Activated CD4-positive, alpha-beta memory T cell treated with anti-CD3 and anti-CD28 coated beads, Interleukin-2, amount 10 ng/mL, durations not matched to agents 7 days and 5 days (primary cell): ENCODE data around the gene CCDC192. TPM values are rescaled to one million over a fixed set of nuclear protein-coding genes. Genes with fewer than 3 reads are reported as not detected.
"Not testable (repeated sequence)": the region's sequence is repeated elsewhere in the genome, so short reads cannot be mapped to it uniquely, and the experiment has no call there.

Experiments used
- CTCF ChIA-PET: fragments of 350-600 bp; sonication (Branson Sonifier 250); formaldehyde crosslinking; loops from one replicate; lab custom pipeline; 2021; ENCODE audit warnings: antibody characterized with exemption, inconsistent platforms; lab: Charles Lee
- POLR2A ChIA-PET: fragments of 350-600 bp; sonication (Branson Sonifier 250); formaldehyde crosslinking; loops from one replicate; lab custom pipeline; 2021; ENCODE audit warnings: antibody characterized with exemption; lab: Charles Lee
- DNase-seq: peaks from one replicate; pipeline ENCODE4 v3.0.0-alpha.2; 2020
- H3K27ac Mint-ChIP-seq: one replicate; pipeline ENCODE4 v1.8.0; 2021; ENCODE audit warnings: mild to moderate bottlenecking, mixed read lengths
- H3K27me3 Mint-ChIP-seq: one replicate; pipeline ENCODE4 v1.8.0; 2021; ENCODE audit warnings: mixed read lengths
- H3K36me3 Mint-ChIP-seq: one replicate; pipeline ENCODE4 v1.8.0; 2021; ENCODE audit warnings: low read depth, mixed read lengths
- H3K4me1 Mint-ChIP-seq: one replicate; pipeline ENCODE4 v1.8.0; 2021; ENCODE audit warnings: mixed read lengths
- H3K4me3 Mint-ChIP-seq: one replicate; pipeline ENCODE4 v1.8.0; 2021; ENCODE audit warnings: mild to moderate bottlenecking, mixed read lengths
- H3K9me3 Mint-ChIP-seq: one replicate; pipeline ENCODE4 v1.8.0; 2021; ENCODE audit warnings: mixed read lengths
- total RNA-seq, 2 experiments: library from RNA; stranded (reverse); gene quantifications; one replicate each; pipeline ENCODE4 v1.2.3, GENCODE V29; 2021

The CCDC192 gene
- not detected for total RNA-seq

DNA sequence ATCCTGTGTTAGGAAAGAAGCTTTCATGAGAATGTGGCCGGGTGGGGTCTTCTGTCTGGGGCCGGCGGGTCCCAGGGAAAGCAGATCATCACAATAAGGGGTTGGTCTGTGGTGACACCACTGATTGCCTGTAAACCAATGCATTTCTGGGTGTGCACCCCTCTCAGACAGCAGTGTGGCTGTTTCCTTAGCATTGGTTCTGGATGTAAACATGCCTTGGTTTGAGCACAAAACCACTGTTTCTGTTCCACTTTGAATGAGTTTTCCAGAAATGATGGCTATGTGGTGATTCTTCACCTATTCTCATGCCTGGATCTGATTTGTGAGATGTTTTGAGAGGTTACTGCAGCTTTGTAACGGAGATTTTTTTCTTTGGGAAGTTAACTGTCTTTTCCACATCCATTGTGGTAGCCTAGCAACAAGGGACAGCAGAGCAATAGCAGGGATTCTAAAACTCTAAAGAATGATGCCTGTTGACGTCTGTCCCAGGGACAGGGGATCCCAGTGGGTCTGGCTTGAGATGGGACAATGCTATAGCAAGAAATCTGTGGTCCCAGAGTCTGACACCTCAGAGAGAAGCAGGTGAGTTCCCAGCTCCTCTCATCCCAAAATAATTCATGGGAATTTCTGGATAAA is at the start of gene CCDC192:
TSS of gene CCDC192 (plus strand) at position 466 of the 636 bp plus-strand sequence. CDS start at position 521, 55 bp downstream.
- H3K4me3 Mint-ChIP-seq: no peak within 1 kb of the TSS
- ChIA-PET CTCF (no interaction called here), POLR2A (no interaction called here)
- DNase-seq: no peak
- no peaks in the 10 kb centered on the region for H3K9me3 Mint-ChIP-seq
- peaks cover 5% of the 10 kb centered on the region for H3K4me1 Mint-ChIP-seq
- H3K27ac Mint-ChIP-seq: no peak within 1 kb of the TSS
- no peaks in the 10 kb centered on the region for H3K36me3 Mint-ChIP-seq
- peaks cover 10% of the 10 kb centered on the region for H3K27me3 Mint-ChIP-seq

DNA sequence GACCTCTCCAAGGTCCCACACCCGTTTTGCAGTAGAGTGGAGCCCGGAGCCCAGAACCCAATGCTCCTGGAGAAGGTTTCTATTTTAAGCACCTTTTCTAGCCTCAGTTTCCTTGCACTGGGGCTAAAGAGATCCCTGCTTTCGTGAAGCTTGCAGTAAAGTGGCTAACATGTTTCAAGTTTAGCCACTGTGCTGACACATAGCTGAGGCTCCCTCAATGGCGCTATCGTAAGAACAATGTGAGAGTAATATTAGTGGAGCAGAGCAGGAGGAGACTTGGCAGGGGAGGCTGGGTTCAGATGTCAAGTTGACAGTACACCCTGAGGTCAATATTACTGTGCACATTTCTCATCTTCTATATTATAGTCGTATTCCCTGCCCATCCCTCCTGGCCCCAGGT is 46.4 kb upstream of the CCDC192 start:
- Mint-ChIP-seq H3K36me3 (no peaks in the 10 kb centered on the region), H3K27me3 (peaks cover 14% of the 10 kb centered on the region), H3K9me3 (no peaks in the 10 kb centered on the region), H3K4me3 (no peak overlapping the region), H3K4me1 (no peaks in the 10 kb centered on the region), H3K27ac (no peak overlapping the region)
- CTCF ChIA-PET: no interaction called here
- no peak for DNase-seq
- POLR2A ChIA-PET: no interaction called here

GRCh38 chr5:127660047-127660733 is 43.0 kb upstream of the CCDC192 start:
- no peak for DNase-seq
- H3K36me3 Mint-ChIP-seq: no peaks in the 10 kb centered on the region
- ChIA-PET CTCF (no interaction called here), POLR2A (no interaction called here)
- no peaks in the 10 kb centered on the region for H3K9me3 Mint-ChIP-seq
- no peak overlapping the region for H3K4me3 Mint-ChIP-seq
- no peak overlapping the region for H3K27ac Mint-ChIP-seq
- H3K27me3 Mint-ChIP-seq: peaks cover 12% of the 10 kb centered on the region
- no peaks in the 10 kb centered on the region for H3K4me1 Mint-ChIP-seq

DNA sequence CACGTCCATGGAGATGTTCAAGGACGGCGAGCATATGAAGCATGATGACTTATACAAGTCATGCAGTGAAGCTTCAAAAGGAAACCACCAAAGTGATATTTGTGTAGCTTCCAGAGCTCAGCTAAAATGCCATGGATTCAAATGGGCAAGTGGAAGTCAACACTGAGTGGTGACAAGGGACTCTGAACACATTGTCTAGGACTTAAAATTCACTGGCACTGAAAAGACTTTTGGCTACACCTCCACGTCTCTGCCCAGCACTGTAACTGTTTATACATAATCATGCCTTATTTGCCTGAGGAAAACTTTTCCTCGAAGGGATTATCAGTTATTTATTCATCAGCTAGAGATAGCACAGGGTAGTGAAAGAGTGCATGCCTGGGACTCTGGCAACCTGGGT is 39.1 kb upstream of the CCDC192 start:
- no peaks in the 10 kb centered on the region for H3K36me3 Mint-ChIP-seq
- no peak for DNase-seq
- H3K4me3 Mint-ChIP-seq: no peak overlapping the region
- CTCF ChIA-PET: no interaction called here
- peaks cover 9% of the 10 kb centered on the region for H3K27me3 Mint-ChIP-seq
- H3K9me3 Mint-ChIP-seq: no peaks in the 10 kb centered on the region
- POLR2A ChIA-PET: no interaction called here
- H3K27ac Mint-ChIP-seq: no peak overlapping the region
- no peaks in the 10 kb centered on the region for H3K4me1 Mint-ChIP-seq

DNA sequence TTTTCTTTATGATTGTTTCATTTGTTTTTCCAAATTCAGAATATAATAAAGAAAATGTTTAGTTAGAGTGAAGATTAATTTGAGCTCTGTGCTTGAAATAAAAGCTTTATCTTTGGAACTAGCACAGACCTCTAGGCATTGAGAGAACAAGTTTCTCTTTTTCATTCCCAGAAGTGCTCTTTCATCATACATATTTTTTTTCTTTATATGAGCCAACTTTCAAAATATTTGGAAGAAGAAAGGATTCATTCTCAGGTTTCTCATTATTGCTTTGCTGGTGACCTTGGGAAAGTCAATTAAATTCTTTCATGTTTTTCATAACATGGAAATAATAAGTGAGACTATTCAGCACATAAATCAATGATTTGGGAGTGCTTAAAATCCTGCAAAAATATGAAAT is 37.5 kb upstream of the CCDC192 start:
- ChIA-PET POLR2A (no interaction called here), CTCF (no interaction called here)
- Mint-ChIP-seq H3K4me3 (no peak overlapping the region), H3K9me3 (no peaks in the 10 kb centered on the region), H3K27ac (no peak overlapping the region), H3K36me3 (no peaks in the 10 kb centered on the region), H3K4me1 (no peaks in the 10 kb centered on the region), H3K27me3 (peaks cover 8% of the 10 kb centered on the region)
- no peak for DNase-seq

GRCh38 chr5:127666043-127666716 is 37.0 kb upstream of the CCDC192 start:
- Mint-ChIP-seq H3K4me3 (no peak overlapping the region), H3K9me3 (no peaks in the 10 kb centered on the region), H3K4me1 (no peaks in the 10 kb centered on the region), H3K27ac (no peak overlapping the region), H3K27me3 (peaks cover 8% of the 10 kb centered on the region), H3K36me3 (no peaks in the 10 kb centered on the region)
- CTCF ChIA-PET: no interaction called here
- no peak for DNase-seq
- POLR2A ChIA-PET: no interaction called here

DNA sequence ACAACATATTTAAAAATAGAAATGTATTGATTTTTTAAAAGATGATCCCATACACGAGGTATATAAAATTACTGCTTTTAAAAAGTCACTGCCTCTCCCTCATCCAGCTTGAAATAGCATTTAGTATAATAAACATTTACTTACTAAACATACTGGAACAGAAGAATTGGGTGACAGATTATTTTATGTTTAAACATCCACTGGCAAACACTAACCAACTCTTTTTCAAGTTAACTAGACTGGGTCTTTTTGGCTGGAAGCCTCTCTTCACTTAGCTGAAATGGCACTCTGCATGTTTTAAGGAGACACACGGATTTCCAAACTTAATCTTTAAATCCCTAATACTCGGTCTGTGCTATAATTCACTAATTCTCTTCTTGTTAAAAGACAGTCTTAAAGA is 35.3 kb upstream of the CCDC192 start:
- no peak overlapping the region for H3K27ac Mint-ChIP-seq
- no peaks in the 10 kb centered on the region for H3K4me1 Mint-ChIP-seq
- no peak overlapping the region for H3K4me3 Mint-ChIP-seq
- H3K27me3 Mint-ChIP-seq: peaks cover 8% of the 10 kb centered on the region
- ChIA-PET POLR2A (no interaction called here), CTCF (no interaction called here)
- no peaks in the 10 kb centered on the region for H3K9me3 Mint-ChIP-seq
- no peaks in the 10 kb centered on the region for H3K36me3 Mint-ChIP-seq
- DNase-seq: no peak

GRCh38 chr5:127671218-127671617 is 32.0 kb upstream of the CCDC192 start:
- ChIA-PET CTCF (interaction anchor here (1.0 kb wide), 1 partner anchor 11 kb away, joined by 4 read pairs; no protein-coding TSS in a partner anchor), POLR2A (no interaction called here)
- Mint-ChIP-seq H3K36me3 (no peaks in the 10 kb centered on the region), H3K9me3 (no peaks in the 10 kb centered on the region), H3K27ac (no peak overlapping the region), H3K4me3 (no peak overlapping the region), H3K27me3 (peaks cover 8% of the 10 kb centered on the region), H3K4me1 (no peaks in the 10 kb centered on the region)
- no peak for DNase-seq

DNA sequence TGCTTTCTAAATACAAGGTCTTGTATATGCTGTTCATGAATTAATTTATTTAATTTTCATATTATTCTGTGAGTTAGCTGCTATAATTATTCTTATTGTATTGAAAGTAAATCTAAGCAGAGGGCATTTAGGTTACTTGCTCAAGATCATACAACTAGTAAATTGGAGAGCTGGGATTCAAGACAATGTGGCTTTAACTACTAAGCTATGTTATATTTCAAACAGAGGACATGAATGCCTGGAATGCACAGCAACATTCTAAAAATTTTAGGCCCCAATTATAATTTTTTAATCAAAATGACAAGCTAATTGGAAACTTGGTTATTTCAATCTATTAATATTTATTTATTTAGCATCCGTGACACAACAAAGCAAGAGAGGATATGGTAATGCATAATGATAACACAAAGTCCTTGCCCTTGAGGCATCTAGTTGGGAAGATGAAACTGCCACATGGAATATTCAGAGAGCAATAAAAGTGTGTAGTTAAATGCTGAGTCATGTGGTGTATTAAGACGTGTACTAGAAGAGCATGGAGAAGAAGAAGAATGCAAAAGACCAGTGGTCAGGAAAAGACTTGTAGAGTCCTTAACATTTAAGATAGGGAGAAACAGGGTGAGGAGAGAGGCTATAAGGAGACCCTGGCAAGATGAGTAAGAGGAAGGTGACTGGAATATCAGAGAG is 29.9 kb upstream of the CCDC192 start:
- ChIA-PET CTCF (no interaction called here), POLR2A (no interaction called here)
- Mint-ChIP-seq H3K4me1 (no peaks in the 10 kb centered on the region), H3K9me3 (no peaks in the 10 kb centered on the region), H3K4me3 (no peak overlapping the region), H3K27ac (no peak overlapping the region), H3K36me3 (no peaks in the 10 kb centered on the region), H3K27me3 (peaks cover 5% of the 10 kb centered on the region)
- DNase-seq: no peak

GRCh38 chr5:127676951-127677350 is 26.2 kb upstream of the CCDC192 start:
- CTCF ChIA-PET, POLR2A ChIA-PET: not testable (repeated sequence)

GRCh38 chr5:127679691-127680330 is 23.4 kb upstream of the CCDC192 start:
- CTCF ChIA-PET, H3K27me3 Mint-ChIP-seq, H3K4me3 Mint-ChIP-seq, POLR2A ChIA-PET, DNase-seq, H3K9me3 Mint-ChIP-seq, H3K27ac Mint-ChIP-seq, H3K36me3 Mint-ChIP-seq, H3K4me1 Mint-ChIP-seq: not testable (repeated sequence)

More at GRCh38 chr5:127676951-127677350, 26.2 kb upstream of the CCDC192 start:
- H3K27me3 Mint-ChIP-seq, H3K36me3 Mint-ChIP-seq, DNase-seq, H3K9me3 Mint-ChIP-seq, H3K4me1 Mint-ChIP-seq, H3K27ac Mint-ChIP-seq, H3K4me3 Mint-ChIP-seq: not testable (repeated sequence)

- POLR2A ChIA-PET: no interaction called here
- Mint-ChIP-seq H3K27ac (no peak overlapping the region), H3K36me3 (no peaks in the 10 kb centered on the region), H3K9me3 (no peaks in the 10 kb centered on the region), H3K27me3 (no peaks in the 10 kb centered on the region), H3K4me1 (no peaks in the 10 kb centered on the region), H3K4me3 (no peak overlapping the region)
- DNase-seq: no peak
- CTCF ChIA-PET: interaction anchor here (0.6 kb wide), 1 partner anchor 376 kb away, joined by 3 read pairs; no protein-coding TSS in a partner anchor
Observed at GRCh38 chr5:127680595-127680994, 22.6 kb upstream of the CCDC192 start.

DNA sequence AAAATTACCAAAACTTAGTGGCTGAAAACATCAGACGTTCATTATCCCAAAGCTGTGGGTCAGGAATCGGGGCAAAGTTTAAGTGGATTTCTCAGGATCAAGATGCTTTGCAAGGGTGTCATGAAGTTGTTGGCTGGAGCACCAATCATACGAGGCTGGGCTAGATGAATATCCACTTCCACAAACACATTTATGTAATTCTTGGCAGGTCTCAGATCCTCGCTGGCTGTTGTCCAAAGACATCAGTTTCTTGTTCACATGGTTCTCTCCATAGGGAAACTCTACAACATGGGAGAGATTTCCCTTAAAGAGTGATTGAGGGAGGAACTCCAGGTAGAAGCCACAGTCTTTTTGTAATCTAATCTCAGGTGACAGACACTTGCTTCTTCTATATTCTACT is 20.2 kb upstream of the CCDC192 start:
- no peak for DNase-seq
- Mint-ChIP-seq H3K27ac (no peak overlapping the region), H3K4me3 (no peak overlapping the region), H3K9me3 (no peaks in the 10 kb centered on the region), H3K4me1 (no peaks in the 10 kb centered on the region), H3K36me3 (no peaks in the 10 kb centered on the region), H3K27me3 (peaks cover 1% of the 10 kb centered on the region)
- POLR2A ChIA-PET: no interaction called here
- CTCF ChIA-PET: no interaction called here
